CD14-positive monocyte (primary cell): ENCODE results near the gene CNIH2. TPM values are rescaled to one million over a fixed set of nuclear protein-coding genes. Genes with fewer than 3 reads are reported as not detected.

Source experiments
- DNase-seq, 3 donors: peaks; one replicate each; pipeline ENCODE4 v3.0.0-alpha.2; 2011 to 2022
- H2AFZ ChIP-seq: 2 replicates; pipeline ENCODE4 v1.6.0; 2012; ENCODE audit warnings: mild to moderate bottlenecking, low read depth, low read length, inconsistent platforms; ENCODE audit not compliant: insufficient read depth, poor library complexity, severe bottlenecking
- H3K27ac ChIP-seq, 2 donors: 1 replicate in 1 of 2; 2 replicates in 1 of 2; pipeline ENCODE4 v1.5.1; 2012 to 2013; ENCODE audit warnings: low read length in 2 of 2, control low read depth in 1 of 2, inconsistent platforms in 1 of 2, low read depth in 1 of 2, mild to moderate bottlenecking in 1 of 2
- H3K27me3 ChIP-seq, 2 donors: one replicate each; pipeline versions ENCODE4 v1.6.0 to v1.6.1; 2011 to 2013; ENCODE audit warnings: low read length in 2 of 2; ENCODE audit not compliant: control insufficient read depth in 2 of 2, insufficient read depth in 2 of 2
- H3K36me3 ChIP-seq, 2 donors: replicated peaks in 1 of 2; 1 replicate in 1 of 2; 2 replicates in 1 of 2; pipeline versions ENCODE4 v1.5.1 to v1.6.1; 2012 to 2013; ENCODE audit warnings: low read length in 2 of 2, control low read depth in 1 of 2, inconsistent platforms in 1 of 2, mild to moderate bottlenecking in 1 of 2; ENCODE audit not compliant: insufficient read depth in 2 of 2, control insufficient read depth in 1 of 2
- H3K4me1 ChIP-seq, 2 donors: 1 replicate in 1 of 2; 2 replicates in 1 of 2; pipeline versions ENCODE4 v1.5.1 to v1.6.1; 2012 to 2013; ENCODE audit warnings: low read length in 2 of 2, control low read depth in 1 of 2, inconsistent platforms in 1 of 2, mild to moderate bottlenecking in 1 of 2, moderate library complexity in 1 of 2; ENCODE audit not compliant: insufficient read depth in 2 of 2, control insufficient read depth in 1 of 2
- H3K4me2 ChIP-seq: replicated peaks from 2 replicates; pipeline ENCODE3; 2012; ENCODE audit warnings: low read length, moderate library complexity, mild to moderate bottlenecking; ENCODE audit not compliant: poor library complexity, severe bottlenecking; ENCODE audit errors: extremely low read depth
- H3K4me3 ChIP-seq, 3 experiments: fragments of 200-600 bp in 1 of 3; sonication (generic) in 1 of 3; replicated peaks in 1 of 3; 1 replicate in 2 of 3; 2 replicates in 1 of 3; pipeline ENCODE4 v1.5.1; 2011 to 2013; ENCODE audit warnings: low read length in 3 of 3, mild to moderate bottlenecking in 3 of 3, control low read depth in 2 of 3, low read depth in 2 of 3, inconsistent platforms in 1 of 3, moderate library complexity in 1 of 3
- H3K79me2 ChIP-seq: 2 replicates; pipeline ENCODE4 v1.6.0; 2012; ENCODE audit warnings: mild to moderate bottlenecking, control low read depth, inconsistent platforms, low read length, moderate library complexity; ENCODE audit not compliant: insufficient read depth
- H3K9ac ChIP-seq: 2 replicates; pipeline ENCODE4 v1.6.0; 2017; ENCODE audit warnings: low read length, mild to moderate bottlenecking; ENCODE audit not compliant: insufficient read depth, poor library complexity, severe bottlenecking
- H3K9me3 ChIP-seq, 2 donors: replicated peaks in 1 of 2; 1 replicate in 1 of 2; 2 replicates in 1 of 2; pipeline versions ENCODE4 v1.5.1 to v1.6.1; 2012 to 2013; ENCODE audit warnings: low read length in 2 of 2, control low read depth in 1 of 2; ENCODE audit not compliant: control insufficient read depth in 1 of 2, insufficient read depth in 1 of 2
- H4K20me1 ChIP-seq: 2 replicates; pipeline ENCODE4 v1.6.0; 2012; ENCODE audit warnings: mild to moderate bottlenecking, low read length, control low read depth, moderate library complexity; ENCODE audit not compliant: insufficient read depth
- H3K27ac Mint-ChIP-seq, 7 donors: one replicate each; pipeline ENCODE4 v1.8.0; 2020; ENCODE audit warnings: mild to moderate bottlenecking in 7 of 7, mixed read lengths in 7 of 7, moderate library complexity in 6 of 7, inconsistent platforms in 2 of 7
- H3K27me3 Mint-ChIP-seq, 3 donors: one replicate each; pipeline ENCODE4 v1.8.0; 2021 to 2022; ENCODE audit warnings: low read depth in 3 of 3, mild to moderate bottlenecking in 3 of 3, mixed read lengths in 3 of 3, moderate library complexity in 3 of 3, inconsistent platforms in 1 of 3
- H3K36me3 Mint-ChIP-seq, 2 donors: one replicate each; pipeline ENCODE4 v1.8.0; 2020; ENCODE audit warnings: mixed read lengths in 2 of 2, inconsistent platforms in 1 of 2, mild to moderate bottlenecking in 1 of 2
- H3K4me1 Mint-ChIP-seq: one replicate; pipeline ENCODE4 v1.8.0; 2020; ENCODE audit warnings: mild to moderate bottlenecking, mixed read lengths
- H3K4me3 Mint-ChIP-seq, 2 donors: one replicate each; pipeline ENCODE4 v1.8.0; 2020; ENCODE audit warnings: mild to moderate bottlenecking in 2 of 2, mixed read lengths in 2 of 2, moderate library complexity in 1 of 2
- H3K9me3 Mint-ChIP-seq, 7 donors: one replicate each; pipeline ENCODE4 v1.8.0; 2020 to 2022; ENCODE audit warnings: mixed read lengths in 7 of 7, mild to moderate bottlenecking in 6 of 7, moderate library complexity in 6 of 7, inconsistent platforms in 2 of 7
- CTCF ChIP-seq: fragments of 200-600 bp; IDR thresholded peaks from one replicate; pipeline ENCODE4 v1.8.0; 2022; ENCODE audit warnings: antibody characterized with exemption, mild to moderate bottlenecking
- WGBS: methylation state at CpG from one replicate; pipeline ENCODE4 v1.1.5; 2013; ENCODE audit warnings: missing lambda C conversion rate; ENCODE audit not compliant: insufficient coverage; 5-methylcytosine and 5-hydroxymethylcytosine counted together
- intact Hi-C, 2 donors: fragments of 100-400 bp; cut with micrococcal nuclease; formaldehyde crosslinking; loops; one replicate each; pipeline versions ENCODE4 v1.15.0 to v1.15.1; 2023
- polyA plus RNA-seq, 3 donors: library from polyadenylated mRNA; depleted of rRNA in 1 of 3; unstranded in 2 of 3; stranded (reverse) in 1 of 3; fragments of 300-500 nt in 2 of 3; fragments of >200 nt in 1 of 3; fragmentation: Illumina TruSeq in 2 of 3; gene quantifications; 1 replicate in 2 of 3; 2 replicates in 1 of 3; pipeline ENCODE4 v1.2.3, GENCODE V29; 2012 to 2021

The CNIH2 gene
- polyA plus RNA-seq, 3 donors = 1.2 TPM; not detected in 2

- Histone ChIP-seq H3K27me3 (peaks cover 3 to 23% of the 10 kb centered on the region in 2 donors), H3K36me3 (peaks cover 29 to 30% of the 10 kb centered on the region in 2 donors), H3K4me2 (no peak overlapping the region), H3K9ac (no peak overlapping the region), H3K27ac (no peak overlapping the region), H4K20me1 (peaks cover 73% of the 10 kb centered on the region), H3K4me1 (peaks cover 8 to 23% of the 10 kb centered on the region in 2 donors), H3K79me2 (no peaks in the 10 kb centered on the region), H2AFZ (no peak overlapping the region), H3K9me3 (no peaks in the 10 kb centered on the region), H3K4me3 (no peak overlapping the region)
- Mint-ChIP-seq H3K4me3 (peak overlapping the region; percentile 65 to 82), H3K27ac (no peak overlapping the region), H3K36me3 (peaks cover 39 to 42% of the 10 kb centered on the region in 2 donors), H3K9me3 (peaks cover 0 to 7% (median 2%) of the 10 kb centered on the region in 7 donors), H3K27me3 (peaks cover 27 to 37% (median 35%) of the 10 kb centered on the region in 3 donors), H3K4me1 (peaks cover 23% of the 10 kb centered on the region)
- peak in 1 of 3 donors; percentile 29 for DNase-seq
- intact Hi-C loops = no loop called here
- no peak for TF ChIP-seq CTCF
- under 1% methylated on average over 20 of the region's 45 CpGs for WGBS
Measured at GRCh38 chr11:66278363-66279091, 552 bp downstream of the CNIH2 start.

- Histone ChIP-seq H4K20me1 (peaks cover 68% of the 10 kb centered on the region), H3K9me3 (no peaks in the 10 kb centered on the region), H3K79me2 (no peaks in the 10 kb centered on the region), H3K27ac (no peak overlapping the region), H3K4me3 (no peak overlapping the region), H3K36me3 (peaks cover 22 to 26% of the 10 kb centered on the region in 2 donors), H3K27me3 (peaks cover 3 to 23% of the 10 kb centered on the region in 2 donors), H3K4me2 (no peak overlapping the region), H3K9ac (no peak overlapping the region), H3K4me1 (peaks cover 8 to 23% of the 10 kb centered on the region in 2 donors), H2AFZ (no peak overlapping the region)
- Mint-ChIP-seq H3K36me3 (peaks cover 34 to 35% of the 10 kb centered on the region in 2 donors), H3K9me3 (peaks cover 0 to 7% (median 2%) of the 10 kb centered on the region in 7 donors), H3K27me3 (peaks cover 27 to 37% (median 35%) of the 10 kb centered on the region in 3 donors), H3K4me1 (peaks cover 23% of the 10 kb centered on the region), H3K27ac (peak overlapping the region in 1 of 7 donors; percentile 71), H3K4me3 (peak overlapping the region in 1 of 2 donors; percentile 82)
- no peak for TF ChIP-seq CTCF
- WGBS = 81% methylated on average over 15 of the region's 15 CpGs
- DNase-seq = no peak
- intact Hi-C loops = no loop called here
Measured at GRCh38 chr11:66279092-66279734, 1.2 kb downstream of the CNIH2 start.
